Sigmoid colon (tissue), 7 donors: Measurements from ENCODE around the gene PFDN1. TPM values are rescaled to one million over a fixed set of nuclear protein-coding genes. Genes with fewer than 3 reads are reported as not detected.

Experiments used
- DNase-seq: peaks from one replicate; pipeline ENCODE4 v3.0.0-alpha.2; 2019
- H3K27ac ChIP-seq, 4 donors: fragments of 200-600 bp; sonication (generic); one replicate each; pipeline ENCODE4 v1.5.1; 2016 to 2019; ENCODE audit warnings: mild to moderate bottlenecking in 1 of 4
- H3K27me3 ChIP-seq, 3 donors: fragments of 200-600 bp; sonication (generic); one replicate each; pipeline ENCODE4 v1.5.1; 2019; ENCODE audit warnings: mild to moderate bottlenecking in 1 of 3
- H3K36me3 ChIP-seq, 4 donors: fragments of 200-600 bp; sonication (generic); one replicate each; pipeline ENCODE4 v1.5.1; 2016 to 2019
- H3K4me1 ChIP-seq, 4 donors: fragments of 200-600 bp; sonication (generic); one replicate each; pipeline ENCODE4 v1.5.1; 2017 to 2019
- H3K4me3 ChIP-seq, 4 donors: fragments of 200-600 bp; sonication (generic); one replicate each; pipeline ENCODE4 v1.5.1; 2017 to 2019; ENCODE audit warnings: mild to moderate bottlenecking in 2 of 4, moderate library complexity in 1 of 4
- H3K9me3 ChIP-seq, 4 donors: fragments of 200-600 bp in 3 of 4; sonication (generic) in 3 of 4; one replicate each; pipeline versions ENCODE4 v1.5.1 to v1.6.1; 2013 to 2019
- CTCF ChIP-seq, 4 experiments: fragments of 450-650 bp in 3 of 4; fragments of 200-600 bp in 1 of 4; IDR thresholded peaks; one replicate each; pipeline ENCODE4 v1.5.1; 2016 to 2019; ENCODE audit warnings: antibody characterized with exemption in 4 of 4, mild to moderate bottlenecking in 3 of 4, moderate library complexity in 2 of 4
- EP300 ChIP-seq, 4 donors: sonication (generic); formaldehyde crosslinking; IDR thresholded peaks; one replicate each; pipeline ENCODE4 v1.6.1; 2017; ENCODE audit warnings: antibody characterized with exemption in 4 of 4
- POLR2A ChIP-seq, 2 donors: fragments of 450-650 bp; IDR thresholded peaks; one replicate each; pipeline ENCODE4 v1.6.1; 2016; ENCODE audit warnings: antibody characterized with exemption in 2 of 2, mild to moderate bottlenecking in 2 of 2, moderate library complexity in 2 of 2
- POLR2AphosphoS5 ChIP-seq, 4 donors: sonication (generic); formaldehyde crosslinking; IDR thresholded peaks; one replicate each; pipeline ENCODE4 v1.6.1; 2017; ENCODE audit warnings: antibody characterized with exemption in 4 of 4
- WGBS, 2 donors: extraction: QIAGEN DNeasy Blood & Tissue Kit; methylation state at CpG; one replicate each; pipeline ENCODE4 v1.1.7; 2013; 5-methylcytosine and 5-hydroxymethylcytosine counted together
- intact Hi-C: fragments of 100-400 bp; cut with DNase I; formaldehyde crosslinking; loops from one replicate; pipeline ENCODE4 v1.15.1; 2023
- polyA plus RNA-seq, 3 donors: library from polyadenylated mRNA; stranded (reverse); fragments of 200-250 nt; gene quantifications; one replicate each; pipeline ENCODE4 v1.2.3, GENCODE V29; 2013
- total RNA-seq, 4 donors: library from RNA; depleted of rRNA; stranded (reverse); fragments of >200 nt; gene quantifications; one replicate each; pipeline ENCODE4 v1.1.0, GENCODE V29; 2016
- donor health status: healthy with polysubstance abuse.
- donor health status: Bipolar disorder and iron deficiency.
- donor health status: healthy.

Gene PFDN1
- total and polyA plus RNA-seq, 7 donors: 61.8 to 159 (median 88.2) TPM

DNA sequence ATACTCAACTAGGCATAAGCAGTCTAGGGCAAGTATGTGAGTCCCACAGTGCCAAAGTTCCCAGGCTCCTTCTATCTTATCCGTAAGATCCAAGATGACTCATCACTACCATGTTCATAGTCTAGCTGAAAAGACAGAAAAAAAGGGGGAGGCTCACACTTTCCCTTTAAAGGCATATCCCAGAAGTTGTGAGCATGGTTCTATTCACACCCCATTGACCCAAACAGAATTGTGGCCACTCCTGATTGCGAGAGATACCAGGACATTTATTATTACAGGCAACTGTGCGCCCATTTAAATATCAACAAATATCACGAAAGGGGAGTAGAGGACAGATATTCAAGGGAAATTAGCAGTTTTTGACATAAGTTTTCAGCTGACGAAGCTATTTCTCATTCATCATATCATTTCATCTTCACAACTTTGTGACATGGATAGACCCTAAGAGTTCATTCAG, 8.1 kb upstream of the PFDN1 start:
- H3K4me3 ChIP-seq: no peak overlapping the region
- no peak for TF ChIP-seq CTCF (IDR thresholded peaks at IDR 0.05)
- peak in 1 of 4 donors; percentile 18 for TF ChIP-seq EP300 (IDR thresholded peaks at IDR 0.05)
- 77 to 86% methylated on average over 5 of the region's 5 CpGs for WGBS, 2 donors
- no peaks in the 10 kb centered on the region for H3K9me3 ChIP-seq
- intact Hi-C loops: no loop called here
- H3K27me3 ChIP-seq: no peaks in the 10 kb centered on the region
- peaks cover 0 to 29% (median 18%) of the 10 kb centered on the region in 4 donors for H3K4me1 ChIP-seq
- DNase-seq: no peak
- no peaks in the 10 kb centered on the region for H3K36me3 ChIP-seq
- H3K27ac ChIP-seq: peak overlapping the region; percentile 38 to 77 (median 68)

- DNase-seq: no peak
- Histone ChIP-seq H3K4me1 (peaks cover 0 to 29% (median 17%) of the 10 kb centered on the region in 4 donors), H3K4me3 (no peak overlapping the region), H3K36me3 (no peaks in the 10 kb centered on the region), H3K27me3 (no peaks in the 10 kb centered on the region), H3K27ac (peak overlapping the region; percentile 20 to 77 (median 68)), H3K9me3 (no peaks in the 10 kb centered on the region)
- intact Hi-C loops: no loop called here
- no peak for TF ChIP-seq CTCF (IDR thresholded peaks at IDR 0.05)
- no peak for TF ChIP-seq EP300 (IDR thresholded peaks at IDR 0.05)
- no peak for TF ChIP-seq POLR2AphosphoS5 (IDR thresholded peaks at IDR 0.05)
- no peak for TF ChIP-seq POLR2A (IDR thresholded peaks at IDR 0.05)
- 47 to 62% methylated on average over 2 of the region's 2 CpGs for WGBS, 2 donors
These were observed 7.5 kb upstream of the PFDN1 start for GRCh38 chr5:140310434-140310833.

DNA sequence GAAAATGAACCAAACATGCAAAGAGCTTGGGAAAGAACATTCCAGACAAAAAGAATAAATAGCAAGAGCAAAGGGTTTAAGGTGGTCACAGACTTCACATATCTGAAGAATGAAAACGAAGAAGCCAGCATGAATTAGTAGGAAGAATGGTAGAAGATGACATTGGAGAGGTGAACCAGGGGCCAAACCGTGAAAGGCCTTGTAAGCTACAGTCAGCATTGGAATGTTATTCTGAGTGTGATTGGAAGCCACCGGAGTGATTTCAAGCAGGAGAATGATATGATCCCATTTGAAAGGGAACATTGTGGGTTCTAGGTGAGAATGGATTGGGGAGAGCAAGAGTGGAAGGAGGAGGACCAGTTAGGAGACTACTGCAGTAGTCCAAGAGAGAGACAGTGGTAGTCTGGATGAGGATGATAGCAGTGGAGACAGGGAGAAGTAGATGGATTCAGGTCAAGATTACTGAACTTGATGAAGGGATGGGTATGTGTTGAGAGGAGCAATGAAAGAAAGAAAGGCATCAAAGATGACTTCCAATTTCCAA, 6.9 kb upstream of the PFDN1 start:
- TF ChIP-seq POLR2A (IDR thresholded peaks at IDR 0.05) (no peak), EP300 (IDR thresholded peaks at IDR 0.05) (no peak), POLR2AphosphoS5 (IDR thresholded peaks at IDR 0.05) (no peak), CTCF (IDR thresholded peaks at IDR 0.05) (no peak)
- DNase-seq: no peak
- peaks cover 0 to 29% (median 17%) of the 10 kb centered on the region in 4 donors for H3K4me1 ChIP-seq
- H3K4me3 ChIP-seq: no peak overlapping the region
- peak overlapping the region in 2 of 4 donors; percentile 74 to 77 for H3K27ac ChIP-seq
- 94 to 95% methylated on average over 3 of the region's 3 CpGs for WGBS, 2 donors
- intact Hi-C loops: no loop called here
- H3K9me3 ChIP-seq: no peaks in the 10 kb centered on the region
- H3K27me3 ChIP-seq: no peaks in the 10 kb centered on the region
- no peaks in the 10 kb centered on the region for H3K36me3 ChIP-seq

GRCh38 chr5:140305471-140305870, 2.6 kb upstream of the PFDN1 start:
- WGBS, 2 donors: 94 to 95% methylated on average over 1 of the region's 1 CpG
- no peak for DNase-seq
- Histone ChIP-seq H3K9me3 (no peaks in the 10 kb centered on the region), H3K4me1 (peaks cover 0 to 33% (median 18%) of the 10 kb centered on the region in 4 donors), H3K27ac (no peak overlapping the region), H3K4me3 (no peak overlapping the region), H3K36me3 (no peaks in the 10 kb centered on the region), H3K27me3 (no peaks in the 10 kb centered on the region)
- intact Hi-C loops: no loop called here
- no peak for TF ChIP-seq POLR2AphosphoS5 (IDR thresholded peaks at IDR 0.05)
- TF ChIP-seq POLR2A (IDR thresholded peaks at IDR 0.05): no peak
- TF ChIP-seq EP300 (IDR thresholded peaks at IDR 0.05): no peak
- no peak for TF ChIP-seq CTCF (IDR thresholded peaks at IDR 0.05)

GRCh38 chr5:140303966-140304365, 1.1 kb upstream of the PFDN1 start:
- H3K36me3 ChIP-seq: peaks cover 0 to 14% (median 0%) of the 10 kb centered on the region in 4 donors
- intact Hi-C loops: loop anchor here (2.0 to 5.0 kb wide), 3 partner anchors 42 to 61 kb away; no protein-coding TSS in a partner anchor
- H3K27ac ChIP-seq: no peak overlapping the region
- no peak overlapping the region for H3K4me3 ChIP-seq
- TF ChIP-seq EP300 (IDR thresholded peaks at IDR 0.05) (no peak), POLR2AphosphoS5 (IDR thresholded peaks at IDR 0.05) (no peak), POLR2A (IDR thresholded peaks at IDR 0.05) (no peak), CTCF (IDR thresholded peaks at IDR 0.05) (no peak)
- H3K9me3 ChIP-seq: no peaks in the 10 kb centered on the region
- DNase-seq: no peak
- WGBS, 2 donors: 89 to 91% methylated on average over 15 of the region's 15 CpGs
- peaks cover 0 to 40% (median 21%) of the 10 kb centered on the region in 4 donors for H3K4me1 ChIP-seq
- no peaks in the 10 kb centered on the region for H3K27me3 ChIP-seq
